CD4-positive, alpha-beta T cell treated with Interleukin-4 for 1 hour (primary cell): Measurements from ENCODE around the gene PLEKHG5.

Experiments used
- DNase-seq, 2 donors: peaks; one replicate each; pipeline ENCODE4 v3.0.0-alpha.2; 2020 to 2022

PLEKHG5 gene

DNA sequence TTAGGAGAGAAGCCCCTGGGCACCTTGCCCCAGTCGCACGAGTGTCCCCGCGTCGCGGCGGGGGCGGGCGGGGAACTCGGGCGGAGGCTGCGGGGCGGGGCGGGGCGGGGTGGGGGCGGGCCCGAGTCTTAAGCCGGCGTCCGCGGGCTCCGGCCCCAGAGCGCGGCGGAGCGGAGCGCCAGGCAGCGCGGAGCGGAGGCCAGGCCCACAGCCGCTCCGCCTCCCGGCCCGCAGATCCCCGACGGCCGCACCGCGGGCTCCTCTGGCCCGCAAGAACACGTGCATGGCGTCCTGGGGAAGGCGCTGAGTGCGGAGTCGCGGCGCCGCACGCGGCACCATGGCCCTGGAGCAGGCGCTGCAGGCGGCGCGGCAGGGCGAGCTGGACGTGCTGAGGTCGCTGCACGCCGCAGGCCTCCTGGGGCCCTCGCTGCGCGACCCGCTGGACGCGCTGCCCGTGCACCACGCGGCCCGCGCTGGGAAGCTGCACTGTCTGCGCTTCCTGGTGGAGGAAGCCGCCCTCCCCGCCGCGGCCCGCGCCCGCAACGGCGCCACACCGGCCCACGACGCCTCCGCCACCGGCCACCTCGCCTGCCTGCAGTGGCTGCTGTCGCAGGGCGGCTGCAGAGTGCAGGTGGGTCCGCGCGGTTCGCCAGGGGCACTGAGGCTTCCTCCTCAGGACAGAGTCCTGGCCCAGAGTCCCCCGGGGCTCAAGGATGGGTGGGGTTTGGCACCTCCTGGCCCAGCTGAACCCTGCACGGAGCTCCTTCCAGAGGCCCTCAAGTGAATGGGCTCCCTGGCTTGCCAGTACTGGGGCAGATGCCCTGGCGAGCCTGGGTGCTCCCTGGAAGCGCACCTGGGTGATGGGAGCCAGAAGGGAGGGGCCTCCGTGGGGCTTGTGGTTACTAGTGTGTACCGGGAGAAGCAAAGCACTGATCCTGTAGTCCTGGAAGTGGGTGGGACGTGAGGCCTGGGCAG, 66.6 kb downstream of the PLEKHG5 start, which contains the start of gene ESPN:
Gene ESPN (plus strand): TSS at position 158 of the 975 bp plus-strand sequence. CDS start 180 bp downstream, at position 338.
- DNase-seq = peak in 1 of 2 donors; percentile 13

DNA sequence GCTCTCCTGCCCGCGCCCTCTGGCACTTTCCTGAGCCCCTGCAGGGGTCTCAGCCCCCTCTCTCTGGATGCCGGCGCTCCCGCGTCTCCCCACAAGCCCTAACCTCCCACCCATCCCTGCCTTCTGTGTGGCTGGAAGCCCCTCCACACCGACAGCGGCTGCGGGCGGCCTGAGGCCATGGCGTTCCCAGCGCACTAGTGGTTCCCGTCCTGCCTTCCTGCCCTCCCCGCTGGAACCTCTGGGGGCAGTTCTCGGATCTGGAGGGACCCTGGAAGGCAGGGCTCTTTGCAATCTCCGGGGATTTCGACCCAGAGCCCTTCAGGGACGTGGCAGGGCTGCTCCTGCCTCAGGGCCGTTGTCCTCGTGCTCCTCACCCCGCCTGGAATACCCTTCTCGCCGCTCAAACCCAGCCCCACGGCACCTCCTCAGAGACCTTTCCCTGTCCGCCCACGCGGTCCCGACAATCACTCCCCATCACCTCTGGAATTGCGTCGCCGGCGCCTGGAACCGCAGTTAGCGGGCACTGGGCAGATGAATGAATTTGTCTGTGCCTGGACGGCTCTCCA, 67.4 kb downstream of the PLEKHG5 start:
- DNase-seq = peak in 1 of 2 donors; percentile 13

DNA sequence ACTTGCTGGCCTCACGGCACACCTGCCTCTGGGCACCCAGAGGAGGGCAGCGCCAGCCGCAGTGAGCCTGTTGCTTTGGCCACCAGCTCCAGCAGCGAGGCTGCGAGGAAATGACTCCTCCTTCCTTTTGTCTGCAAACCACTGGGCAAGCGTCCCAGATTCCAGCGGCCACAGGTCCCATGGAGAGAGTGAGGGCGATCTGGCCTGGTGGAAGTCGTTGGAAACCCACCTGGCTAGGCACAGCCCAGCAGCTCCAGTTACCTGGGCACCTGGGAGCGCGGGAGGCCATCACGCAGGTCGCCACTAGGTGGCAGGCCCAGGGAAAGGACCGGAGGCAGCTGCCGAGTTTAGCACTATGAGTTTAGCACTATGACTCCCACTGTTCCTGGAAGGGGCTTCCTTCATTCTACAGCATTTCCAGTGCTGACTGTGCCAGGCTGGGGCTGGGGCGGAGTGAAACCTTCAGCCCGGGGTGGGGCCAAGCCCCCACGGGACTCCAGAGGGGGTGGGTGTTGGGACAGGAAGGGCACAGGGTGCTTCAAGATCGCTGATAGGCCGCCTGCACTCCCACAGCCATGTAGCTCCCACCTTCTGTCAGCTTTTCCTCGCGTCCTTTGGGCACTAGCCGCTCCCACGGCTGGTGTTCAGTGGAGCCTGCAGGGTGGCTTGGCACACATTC, 68.0 kb downstream of the PLEKHG5 start:
- peak; percentile 61 to 71 for DNase-seq

DNA sequence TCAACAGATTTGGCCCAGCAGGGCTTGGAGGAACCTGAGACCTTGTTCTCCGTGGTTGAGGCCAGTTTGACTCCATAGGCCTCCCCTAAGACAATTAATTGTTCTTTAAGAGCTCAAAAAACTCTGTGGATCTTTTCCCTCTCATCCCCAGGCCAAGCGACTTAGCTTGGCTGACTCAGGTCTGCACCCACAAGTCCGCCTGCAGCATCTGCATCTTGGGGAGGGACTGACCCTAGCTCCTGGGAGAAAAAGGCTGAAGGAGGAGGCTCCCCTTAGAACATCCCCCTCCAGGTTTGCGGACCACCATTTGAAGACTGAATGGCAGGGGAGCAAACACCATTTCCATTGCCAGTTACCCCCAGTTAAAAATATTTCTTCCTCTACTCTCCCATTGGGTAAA, 70.2 kb downstream of the PLEKHG5 start:
- DNase-seq = no peak

DNA sequence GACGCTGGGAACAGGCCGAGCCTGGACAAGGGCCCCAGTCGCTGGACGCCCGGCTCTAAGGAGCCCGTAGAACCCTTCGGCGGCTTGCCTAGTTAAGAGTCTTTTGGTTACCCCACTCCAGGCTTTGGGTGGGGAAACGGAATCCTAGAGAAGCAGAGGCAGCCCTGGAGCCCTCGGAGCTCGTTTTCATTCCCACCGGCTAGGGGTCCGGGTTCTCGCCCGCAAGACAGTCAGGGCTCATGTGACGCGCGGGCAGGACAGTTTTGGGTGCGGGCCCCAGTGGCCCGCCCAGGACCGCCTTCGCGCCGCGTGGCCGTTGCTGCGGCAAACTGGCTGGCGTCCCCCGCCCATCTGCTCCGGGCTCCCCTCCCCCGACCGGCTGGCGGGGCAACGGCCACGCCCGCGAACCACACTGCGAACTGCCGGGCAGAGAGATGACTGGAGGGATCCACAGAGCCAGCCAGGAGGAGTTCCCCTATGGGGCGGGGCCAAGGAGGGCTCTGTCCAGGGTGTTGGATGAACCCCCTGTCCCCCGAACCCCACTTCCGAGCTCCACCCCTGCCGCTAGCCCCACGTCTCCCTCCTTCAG, 70.9 kb downstream of the PLEKHG5 start:
- no peak for DNase-seq

DNA sequence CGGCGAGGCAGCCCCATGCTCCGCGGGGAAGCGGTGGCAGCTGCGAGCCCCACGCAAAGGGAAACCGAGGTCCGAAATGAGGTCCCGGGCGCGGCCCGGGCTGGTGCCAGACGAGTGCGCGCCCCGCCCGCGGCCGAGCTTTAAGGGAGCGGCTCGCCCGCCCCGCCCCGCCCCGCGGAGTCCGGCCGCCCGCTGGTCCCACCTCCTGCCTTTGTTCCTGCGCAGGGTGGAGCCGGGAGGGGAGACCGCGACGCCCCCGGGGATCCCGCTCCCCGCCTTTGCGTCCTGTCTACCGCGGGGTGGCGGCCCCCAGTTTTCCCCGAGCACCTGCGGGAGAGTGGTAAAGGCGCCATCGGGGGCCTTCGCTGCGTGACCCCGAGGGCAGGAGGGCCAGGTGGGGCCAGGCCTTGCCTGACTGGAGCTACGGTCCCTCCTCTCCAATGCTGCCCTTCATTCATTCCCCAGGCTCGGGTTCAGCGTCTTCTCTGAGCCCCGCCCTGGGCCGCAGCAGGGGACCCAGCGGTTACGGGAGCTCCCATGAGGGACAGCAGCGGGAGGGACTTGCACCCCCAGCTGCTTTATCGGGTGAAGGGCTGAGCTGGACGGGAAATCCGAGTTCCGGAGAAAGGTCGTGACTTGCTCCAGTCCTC, 71.5 kb downstream of the PLEKHG5 start, which contains the start of gene HES2:
Gene HES2 (minus strand): TSS at position 116 of the 650 bp plus-strand sequence. CDS start 99 bp downstream, at position 17.
- DNase-seq = no peak

DNA sequence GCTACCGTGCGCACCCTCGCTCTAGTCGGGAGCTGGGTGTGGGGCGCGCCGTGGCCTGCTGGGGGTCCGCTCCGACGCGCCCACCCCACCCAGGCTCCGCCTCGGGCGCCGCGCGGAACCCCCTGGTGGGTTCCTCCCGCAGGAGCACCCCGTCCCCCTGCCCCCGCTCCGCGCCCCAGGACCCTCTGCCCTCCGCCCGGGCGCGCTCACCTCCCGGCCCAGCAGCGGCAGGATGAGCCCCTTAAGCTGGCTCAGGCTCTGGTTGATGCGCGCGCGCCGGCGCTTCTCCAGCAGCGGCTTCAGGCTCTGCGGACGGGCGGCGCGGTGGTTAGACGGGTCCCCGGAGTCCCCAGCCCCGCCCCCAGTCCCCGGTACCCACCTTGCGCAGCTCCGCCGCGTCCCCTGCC, 72.1 kb downstream of the PLEKHG5 start:
- DNase-seq = no peak

DNA sequence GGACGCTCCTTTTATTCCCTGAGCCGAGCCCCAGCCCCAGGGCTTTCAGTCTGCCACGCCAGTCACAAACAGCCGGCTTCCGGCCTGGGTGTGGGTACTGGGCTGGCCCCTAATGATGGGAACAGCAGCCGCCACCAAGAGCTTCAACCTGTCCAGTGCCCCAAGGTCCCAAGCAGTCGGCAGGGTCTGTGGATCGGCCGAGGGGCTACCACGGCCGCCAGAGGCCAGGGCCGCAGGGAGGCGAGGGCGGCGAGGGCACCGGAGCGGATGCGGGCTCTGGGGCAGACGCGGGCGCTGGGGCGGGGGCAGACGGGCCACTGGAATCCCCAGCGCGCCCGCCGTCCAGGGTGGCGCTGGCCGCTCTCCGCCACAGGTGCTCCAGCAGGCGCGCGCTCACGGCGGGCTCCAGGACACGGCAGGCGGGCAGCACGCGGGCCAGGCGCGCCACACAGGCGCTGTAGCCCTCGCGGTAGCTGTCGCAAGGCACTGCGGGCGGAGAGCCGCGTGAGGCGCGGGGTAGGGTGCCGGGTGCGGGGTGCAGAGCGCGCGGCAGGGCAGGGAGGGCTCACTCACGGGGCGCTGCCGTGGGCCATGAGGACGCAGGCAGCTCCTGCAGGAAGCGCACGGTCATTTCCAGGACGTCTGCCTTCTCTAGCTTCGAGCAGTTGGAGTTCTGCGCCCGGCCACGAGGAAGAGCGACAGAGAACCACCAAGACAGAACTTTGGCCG, 72.6 kb downstream of the PLEKHG5 start:
- DNase-seq = no peak

DNA sequence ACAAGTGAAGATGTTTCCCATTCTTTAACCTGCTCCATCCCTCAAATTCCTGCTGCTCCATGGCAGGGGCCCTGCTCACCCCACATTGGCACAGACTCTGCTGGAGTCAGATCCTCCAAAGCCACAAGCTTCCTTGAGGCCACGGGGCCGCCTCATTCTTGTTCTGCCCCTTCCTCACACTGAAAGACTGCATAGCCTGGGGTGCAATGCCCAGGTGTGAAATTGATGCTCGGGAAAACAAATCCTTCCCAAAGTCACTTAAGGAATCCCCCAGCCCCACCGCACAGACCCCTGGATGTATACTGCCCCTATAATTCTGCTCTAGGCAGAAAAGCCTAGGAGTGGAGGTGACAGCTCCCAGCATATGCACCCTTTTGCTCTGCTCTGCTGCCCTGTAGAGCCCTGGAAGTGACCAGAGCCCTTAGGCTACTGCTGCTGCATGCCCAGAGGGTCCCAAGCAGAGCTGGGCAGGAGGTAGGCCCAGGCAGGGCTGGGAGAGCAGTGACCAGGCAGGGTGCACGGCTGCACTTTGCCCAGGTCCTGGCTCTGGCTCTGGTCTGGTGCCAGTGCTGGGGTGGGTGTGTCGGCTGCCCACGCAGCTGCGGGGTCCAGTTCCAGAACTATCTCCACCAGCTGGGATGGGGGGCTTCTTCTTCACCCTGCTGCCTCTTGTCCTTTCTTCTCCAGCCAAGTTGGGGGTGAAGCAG, 73.4 kb downstream of the PLEKHG5 start:
- DNase-seq = no peak
